NK-92 (cell line): ENCODE results near the gene NPAS2.

Experiments used
- DNase-seq: peaks from one replicate; lab custom pipeline; 2025; ENCODE audit not compliant: unreplicated experiment; lab: John Stamatoyannopoulos, UW

NPAS2 gene

GRCh38 chr2:100964681-100965169 is 144.8 kb downstream of the NPAS2 start:
- DNase-seq: no peak

GRCh38 chr2:100965596-100965995 is 145.7 kb downstream of the NPAS2 start:
- no peak for DNase-seq

- no peak for DNase-seq
Measured at GRCh38 chr2:100967716-100968115, 147.8 kb downstream of the NPAS2 start.

- no peak for DNase-seq
Measured at GRCh38 chr2:100968146-100969145, 148.5 kb downstream of the NPAS2 start.

GRCh38 chr2:100969998-100970397 is 150.1 kb downstream of the NPAS2 start:
- no peak for DNase-seq

- no peak for DNase-seq
Measured at GRCh38 chr2:100971221-100971620, 151.3 kb downstream of the NPAS2 start.

- no peak for DNase-seq
Measured at GRCh38 chr2:100972452-100972851, 152.5 kb downstream of the NPAS2 start.

- DNase-seq: no peak
Measured at GRCh38 chr2:100974712-100975520, 155.0 kb downstream of the NPAS2 start.

- DNase-seq: no peak
Measured at GRCh38 chr2:100975521-100975785, 155.5 kb downstream of the NPAS2 start.

GRCh38 chr2:100976061-100976460 is 156.1 kb downstream of the NPAS2 start:
- DNase-seq: no peak

- DNase-seq: no peak
Measured at GRCh38 chr2:100976645-100977391, 156.9 kb downstream of the NPAS2 start.

- DNase-seq: no peak
Measured at GRCh38 chr2:100977511-100977910, 157.6 kb downstream of the NPAS2 start.

GRCh38 chr2:100978582-100979191 is 158.7 kb downstream of the NPAS2 start:
- DNase-seq: no peak

- DNase-seq: no peak
Measured at GRCh38 chr2:100980046-100980445, 160.1 kb downstream of the NPAS2 start.

- DNase-seq: no peak
Measured at GRCh38 chr2:100981011-100981410, 161.1 kb downstream of the NPAS2 start.

- DNase-seq: no peak
Measured at GRCh38 chr2:100982431-100982861, 162.5 kb downstream of the NPAS2 start.

- DNase-seq: no peak
Measured at GRCh38 chr2:100983201-100983600, 163.3 kb downstream of the NPAS2 start.

GRCh38 chr2:100983684-100984310 is 163.9 kb downstream of the NPAS2 start:
- no peak for DNase-seq

GRCh38 chr2:100984892-100985307 is 165.0 kb downstream of the NPAS2 start:
- no peak for DNase-seq

GRCh38 chr2:100986157-100986556 is 166.2 kb downstream of the NPAS2 start:
- DNase-seq: no peak
